AG08396 (cell line): Measurements from ENCODE around the gene SEMA4D.

Experiments used
- DNase-seq: peaks from one replicate; pipeline ENCODE4 v3.0.0; 2012; ENCODE audit warnings: low spot score, mixed read lengths

The SEMA4D gene

GRCh38 chr9:89464300-89464901 is 33.5 kb downstream of the SEMA4D start:
- DNase-seq: no peak

DNA sequence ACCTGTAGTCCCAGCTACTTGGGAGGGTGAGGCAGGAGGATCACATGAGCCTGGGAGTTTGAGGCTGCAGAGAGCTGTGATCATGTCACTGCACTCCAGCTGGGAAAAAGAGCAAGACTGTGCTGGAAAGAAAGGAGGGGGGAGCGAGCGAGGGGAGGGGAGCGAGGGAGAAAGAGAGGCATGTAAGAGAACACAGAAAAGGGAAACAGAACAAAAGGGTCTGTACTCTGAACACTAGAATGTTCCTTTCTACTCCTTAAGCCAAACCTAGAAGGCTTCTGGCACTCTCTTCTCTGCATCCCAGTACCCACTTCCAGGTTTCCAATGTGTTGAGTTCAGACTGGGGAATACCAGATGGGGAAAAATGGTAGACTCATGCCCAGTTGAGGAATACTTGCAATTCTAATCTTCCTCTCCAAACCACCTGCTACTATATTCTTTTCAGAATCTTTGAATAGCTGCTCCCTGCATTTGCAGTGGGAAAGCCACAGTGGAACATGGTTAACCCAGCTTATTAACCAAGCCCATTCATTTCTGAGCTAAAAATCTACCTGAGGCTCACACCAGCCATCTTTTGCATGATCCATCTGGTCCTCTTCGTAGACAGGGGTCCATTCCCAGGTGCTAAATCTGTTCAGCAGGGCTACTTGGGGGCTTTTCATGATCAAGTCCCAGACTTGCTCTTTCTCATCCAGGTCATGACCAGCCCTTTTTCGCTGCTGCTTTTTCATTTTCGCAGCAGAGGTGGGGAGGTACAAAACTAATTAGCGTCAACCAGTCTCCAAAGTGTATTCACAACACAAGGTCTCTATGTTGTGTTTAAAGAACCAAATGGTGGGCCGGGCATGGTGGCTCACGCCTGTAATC is 34.9 kb downstream of the SEMA4D start:
- no peak for DNase-seq

- DNase-seq: no peak
Measured at GRCh38 chr9:89462199-89462598, 35.7 kb downstream of the SEMA4D start.

- DNase-seq: peak; percentile 79
Measured at GRCh38 chr9:89461265-89461664, 36.6 kb downstream of the SEMA4D start.

GRCh38 chr9:89460551-89460950 is 37.4 kb downstream of the SEMA4D start:
- no peak for DNase-seq

GRCh38 chr9:89458768-89459496 is 39.0 kb downstream of the SEMA4D start:
- DNase-seq: no peak

- no peak for DNase-seq
Measured at GRCh38 chr9:89457376-89457855, 40.5 kb downstream of the SEMA4D start.

GRCh38 chr9:89455356-89455824 is 42.5 kb downstream of the SEMA4D start:
- DNase-seq: no peak

- no peak for DNase-seq
Measured at GRCh38 chr9:89454498-89455355, 43.2 kb downstream of the SEMA4D start.

GRCh38 chr9:89453452-89453851 is 44.5 kb downstream of the SEMA4D start:
- DNase-seq: no peak

DNA sequence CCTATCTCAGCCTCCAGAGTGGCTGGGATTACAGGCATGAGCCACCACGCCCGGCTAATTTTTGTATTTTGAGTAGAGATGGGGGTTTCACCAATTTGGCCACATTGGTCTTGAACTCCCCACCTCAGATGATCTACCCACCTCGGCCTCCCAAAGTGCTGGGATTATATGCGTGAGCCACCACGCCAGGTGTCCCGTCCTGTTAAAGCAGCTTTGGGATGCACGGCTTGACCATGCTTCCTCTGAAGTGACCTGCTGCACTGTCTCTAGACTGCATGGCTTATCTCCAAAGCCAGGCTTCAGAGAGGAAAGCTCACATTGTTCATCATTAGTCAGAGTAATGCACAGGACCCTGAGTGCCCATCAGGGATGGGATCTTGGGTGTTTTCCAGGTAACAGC is 45.4 kb downstream of the SEMA4D start:
- no peak for DNase-seq

GRCh38 chr9:89450213-89450612 is 47.7 kb downstream of the SEMA4D start:
- DNase-seq: no peak

DNA sequence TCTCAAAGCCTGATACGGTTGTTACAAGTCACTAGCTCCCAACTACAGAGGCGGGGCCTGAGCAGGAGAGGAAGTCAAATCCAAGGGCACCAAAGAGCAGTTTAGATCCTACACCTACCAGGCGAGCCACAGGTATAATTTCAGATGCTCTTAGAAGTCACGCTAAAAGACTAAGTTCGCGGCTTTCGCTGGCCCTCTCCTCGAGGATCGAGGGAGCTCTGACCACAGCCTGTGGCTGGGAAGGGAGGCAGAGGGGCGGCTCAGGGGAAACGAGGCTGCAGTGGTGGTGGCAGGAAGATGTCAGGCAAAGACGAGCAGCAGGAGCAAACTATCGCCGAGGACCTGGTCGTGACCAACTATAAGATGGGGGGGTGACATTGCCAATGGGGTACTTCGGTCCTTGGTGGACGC is 48.6 kb downstream of the SEMA4D start:
- DNase-seq: no peak

GRCh38 chr9:89448821-89449220 is 49.1 kb downstream of the SEMA4D start:
- no peak for DNase-seq

GRCh38 chr9:89448381-89448780 is 49.5 kb downstream of the SEMA4D start:
- DNase-seq: no peak

GRCh38 chr9:89447416-89447815 is 50.5 kb downstream of the SEMA4D start:
- DNase-seq: no peak

DNA sequence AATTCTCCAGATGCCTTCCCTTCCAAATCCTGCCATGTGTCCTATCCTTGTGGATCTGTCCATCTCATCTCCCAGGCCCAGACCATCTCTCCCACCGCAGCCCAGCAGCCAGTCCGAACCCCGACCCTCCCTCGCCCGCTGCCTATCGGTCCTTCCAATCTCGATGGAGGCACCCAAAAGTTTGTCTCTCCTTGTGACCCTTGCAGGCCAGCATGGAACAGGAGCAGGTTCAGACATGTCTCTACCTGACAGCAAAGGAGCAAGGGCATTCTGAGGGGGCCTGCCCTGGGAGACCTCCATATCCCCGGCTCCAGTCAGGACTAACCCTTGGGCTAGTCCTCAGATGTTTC is 51.0 kb downstream of the SEMA4D start:
- no peak for DNase-seq

- no peak for DNase-seq
Measured at GRCh38 chr9:89446261-89446960, 51.5 kb downstream of the SEMA4D start.

- DNase-seq: no peak
Measured at GRCh38 chr9:89445801-89446251, 52.1 kb downstream of the SEMA4D start.

- DNase-seq: no peak
Measured at GRCh38 chr9:89444925-89445765, 52.8 kb downstream of the SEMA4D start.
